ENCODE results near the gene IPPK.

Gene IPPK

GRCh38 chr9:92686954-92687353 is 17.0 kb upstream of the IPPK start:
- DNase-seq: no peak

- DNase-seq: no peak
These were observed 15.1 kb upstream of the IPPK start for GRCh38 chr9:92685022-92685421.

- no peak for DNase-seq
These were observed 12.3 kb upstream of the IPPK start for GRCh38 chr9:92682269-92682668.

- DNase-seq: no peak
These were observed 10.5 kb upstream of the IPPK start for GRCh38 chr9:92680166-92681119.

- no peak for DNase-seq
These were observed 9.7 kb upstream of the IPPK start for GRCh38 chr9:92679413-92680165.

- no peak for DNase-seq
These were observed 1.4 kb upstream of the IPPK start for GRCh38 chr9:92671323-92671722.

- peak in 1 of 5 donors; percentile 36 for DNase-seq
These were observed 423 bp downstream of the IPPK start for GRCh38 chr9:92669527-92669889.

GRCh38 chr9:92668746-92669526 is 995 bp downstream of the IPPK start:
- DNase-seq: peak in 1 of 5 donors; percentile 25

GRCh38 chr9:92666912-92667532 is 2.9 kb downstream of the IPPK start:
- no peak for DNase-seq

GRCh38 chr9:92666236-92666635 is 3.7 kb downstream of the IPPK start:
- no peak for DNase-seq

- no peak for DNase-seq
These were observed 4.1 kb downstream of the IPPK start for GRCh38 chr9:92665836-92666235.

- DNase-seq: peak in 1 of 5 donors; percentile 53
These were observed 5.4 kb downstream of the IPPK start for GRCh38 chr9:92664394-92665152.

- no peak for DNase-seq
These were observed 6.0 kb downstream of the IPPK start for GRCh38 chr9:92663951-92664350.

GRCh38 chr9:92663126-92663525 is 6.8 kb downstream of the IPPK start:
- DNase-seq: no peak

- no peak for DNase-seq
These were observed 8.2 kb downstream of the IPPK start for GRCh38 chr9:92661743-92662142.

GRCh38 chr9:92661127-92661526 is 8.8 kb downstream of the IPPK start:
- DNase-seq: no peak

- DNase-seq: no peak
These were observed 9.7 kb downstream of the IPPK start for GRCh38 chr9:92660266-92660665.

GRCh38 chr9:92659601-92660000 is 10.3 kb downstream of the IPPK start:
- no peak for DNase-seq

GRCh38 chr9:92658611-92659010 is 11.3 kb downstream of the IPPK start:
- no peak for DNase-seq

- DNase-seq: no peak
These were observed 11.8 kb downstream of the IPPK start for GRCh38 chr9:92658176-92658575.

GRCh38 chr9:92657296-92658094 is 12.4 kb downstream of the IPPK start:
- DNase-seq: no peak
